HEK293 (cell line): ENCODE measurements around the gene LGALS7.
"Not testable (repeated sequence)": the region's sequence is repeated elsewhere in the genome, so short reads cannot be mapped to it uniquely, and the experiment has no call there.

Source experiments
- GLIS2 ChIP-seq: fragments of 450-650 bp; formaldehyde crosslinking; IDR thresholded peaks from 2 replicates; pipeline ENCODE4 v1.5.1; 2016; ENCODE audit warnings: missing biosample characterization, missing genetic modification characterization
- ZNF175 ChIP-seq: fragments of 450-650 bp; formaldehyde crosslinking; IDR thresholded peaks from 2 replicates; pipeline ENCODE4 v1.5.1; 2016; ENCODE audit warnings: missing biosample characterization, missing genetic modification characterization
- ZNF18 ChIP-seq: fragments of 450-650 bp; formaldehyde crosslinking; IDR thresholded peaks from 2 replicates; pipeline ENCODE4 v1.5.1; 2016; ENCODE audit warnings: missing biosample characterization, missing genetic modification characterization
- ZNF501 ChIP-seq: fragments of 450-650 bp; formaldehyde crosslinking; IDR thresholded peaks from 2 replicates; pipeline ENCODE4 v1.5.1; 2016; ENCODE audit warnings: missing biosample characterization, missing genetic modification characterization
- ZNF558 ChIP-seq: fragments of 450-650 bp; formaldehyde crosslinking; IDR thresholded peaks from 2 replicates; pipeline ENCODE4 v1.5.1; 2016; ENCODE audit warnings: missing biosample characterization, missing genetic modification characterization
- ZNF704 ChIP-seq: fragments of 450-650 bp; formaldehyde crosslinking; IDR thresholded peaks from 2 replicates; pipeline ENCODE4 v1.5.1; 2016; ENCODE audit warnings: missing biosample characterization, missing genetic modification characterization

- not testable (repeated sequence) for TF ChIP-seq GLIS2 (tag by site-specific recombination); ZNF18; ZNF704 (tag by site-specific recombination); ZNF501 (tag by site-specific recombination); ZNF558 (tag by site-specific recombination); ZNF175 (tag by site-specific recombination)
Observed at GRCh38 chr19:38791451-38792064, 18.2 kb upstream of the LGALS7 start.
